Measurements from ENCODE around the gene CCNT1.
"Not testable (repeated sequence)": the region's sequence is repeated elsewhere in the genome, so short reads cannot be mapped to it uniquely, and the experiment has no call there.

DNA sequence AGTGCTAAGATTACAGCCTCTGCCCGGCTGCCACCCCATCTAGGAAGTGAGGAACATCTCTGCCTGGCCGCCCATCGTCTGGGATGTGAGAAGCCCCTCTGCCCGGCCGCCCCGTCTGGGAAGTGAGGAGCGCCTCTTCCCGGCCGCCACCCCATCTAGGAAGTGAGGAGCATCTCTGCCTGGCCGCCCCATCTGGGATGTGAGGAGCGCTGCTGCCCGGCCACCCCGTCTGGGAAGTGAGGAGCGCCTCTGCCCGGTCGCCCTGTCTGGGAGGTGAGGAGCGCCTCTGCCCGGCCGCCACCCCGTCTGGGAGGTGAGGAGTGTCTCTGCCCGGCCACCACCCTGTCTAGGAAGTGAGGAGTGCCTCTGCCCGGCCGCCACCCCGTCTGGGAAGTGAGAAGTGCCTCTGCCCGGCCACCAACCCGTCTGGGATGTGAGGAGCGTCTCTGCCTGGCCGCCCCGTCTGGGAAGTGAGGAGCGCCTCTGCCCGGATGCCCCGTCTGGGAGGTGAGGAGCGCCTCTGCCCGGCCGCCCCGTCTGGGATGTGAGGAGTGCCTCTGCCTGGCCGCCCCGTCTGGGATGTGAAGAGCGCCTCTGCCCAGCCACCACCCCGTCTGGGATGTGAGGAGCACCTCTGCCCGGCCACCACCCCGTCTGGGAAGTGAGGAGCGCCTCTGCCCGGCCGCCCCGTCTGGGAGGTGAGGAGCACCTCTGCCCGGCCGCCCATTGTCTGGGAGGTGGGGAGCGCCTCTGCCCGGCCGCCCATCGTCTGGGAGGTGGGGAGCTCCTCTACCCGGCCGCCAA is 74.6 kb downstream of the CCNT1 start:
- not testable (repeated sequence) for TF ChIP-seq POLR2A (IDR thresholded peaks at IDR 0.05; ENCODE audit: low read depth, low read length); MAZ (IDR thresholded peaks at IDR 0.05; ENCODE audit: borderline replicate concordance, low read depth, low read length); RFX5 (IDR thresholded peaks at IDR 0.05; ENCODE audit: low read depth, low read length); CTCF (conservative IDR thresholded peaks at IDR 0.05; ENCODE audit: low read depth, low read length); RCOR1 (IDR thresholded peaks at IDR 0.05; ENCODE audit: insufficient replicate concordance, low read length); FOS (IDR thresholded peaks at IDR 0.05; ENCODE audit: low read depth, low read length); CEBPB (IDR thresholded peaks at IDR 0.05; ENCODE audit: low read depth, low read length); CHD1 (IDR thresholded peaks at IDR 0.05; ENCODE audit: low read depth, low read length); MXI1 (IDR thresholded peaks at IDR 0.05; ENCODE audit: borderline replicate concordance, low read depth, low read length); RAD21 (IDR thresholded peaks at IDR 0.05; ENCODE audit: low read length); ELK1 (IDR thresholded peaks at IDR 0.05; ENCODE audit: borderline replicate concordance, low read depth, low read length)
- TF ChIP-seq, protein P1, sequence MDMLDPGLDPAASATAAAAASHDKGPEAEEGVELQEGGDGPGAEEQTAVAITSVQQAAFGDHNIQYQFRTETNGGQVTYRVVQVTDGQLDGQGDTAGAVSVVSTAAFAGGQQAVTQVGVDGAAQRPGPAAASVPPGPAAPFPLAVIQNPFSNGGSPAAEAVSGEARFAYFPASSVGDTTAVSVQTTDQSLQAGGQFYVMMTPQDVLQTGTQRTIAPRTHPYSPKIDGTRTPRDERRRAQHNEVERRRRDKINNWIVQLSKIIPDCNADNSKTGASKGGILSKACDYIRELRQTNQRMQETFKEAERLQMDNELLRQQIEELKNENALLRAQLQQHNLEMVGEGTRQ (IDR thresholded peaks at IDR 0.05; ENCODE audit: low read depth, low read length), result not testable (repeated sequence)
